Hippocampal formation (tissue), 2 donors: ENCODE measurements around the gene NRAP.
A peak's percentile ranks its signal among the peaks of the same experiment; 100 is the strongest.
"Not testable (repeated sequence)": the region's sequence is repeated elsewhere in the genome, so short reads cannot be mapped to it uniquely, and the experiment has no call there.

Source experiments
- DNase-seq, 2 donors: peaks; one replicate each; lab custom pipeline; 2025; lab: John Stamatoyannopoulos, UW

NRAP gene

GRCh38 chr10:113681533-113682470, 18.0 kb upstream of the NRAP start:
- DNase-seq: no peak

- peak in 1 of 2 donors; percentile 55 for DNase-seq
Measured at GRCh38 chr10:113680190-113681111, 16.6 kb upstream of the NRAP start.

- DNase-seq: peak; percentile 57 to 65
Measured at GRCh38 chr10:113679463-113680189, 15.8 kb upstream of the NRAP start, which contains the start of gene CASP7. Gene CASP7, plus strand, starts transcription at chr10:113679912. Its CDS starts 17,582 bp downstream, at chr10:113697494.

GRCh38 chr10:113666682-113667252, 2.9 kb upstream of the NRAP start:
- DNase-seq: no peak

GRCh38 chr10:113665806-113666354, 2.0 kb upstream of the NRAP start:
- no peak for DNase-seq

GRCh38 chr10:113665352-113665751, 1.5 kb upstream of the NRAP start:
- DNase-seq: no peak

GRCh38 chr10:113663142-113663541, 699 bp downstream of the NRAP start:
- DNase-seq: no peak

- DNase-seq: no peak
Measured at GRCh38 chr10:113661332-113661731, 2.5 kb downstream of the NRAP start.

- DNase-seq: no peak
Measured at GRCh38 chr10:113657544-113657943, 6.3 kb downstream of the NRAP start.

GRCh38 chr10:113656896-113657295, 6.9 kb downstream of the NRAP start:
- DNase-seq: no peak

- DNase-seq: not testable (repeated sequence)
Measured at GRCh38 chr10:113652456-113652855, 11.4 kb downstream of the NRAP start.

- DNase-seq: no peak
Measured at GRCh38 chr10:113651898-113652297, 11.9 kb downstream of the NRAP start.

- no peak for DNase-seq
Measured at GRCh38 chr10:113651021-113651420, 12.8 kb downstream of the NRAP start.

GRCh38 chr10:113650172-113650571, 13.7 kb downstream of the NRAP start:
- no peak for DNase-seq

- no peak for DNase-seq
Measured at GRCh38 chr10:113648478-113648877, 15.4 kb downstream of the NRAP start.

- no peak for DNase-seq
Measured at GRCh38 chr10:113647812-113648211, 16.0 kb downstream of the NRAP start.

- peak in 1 of 2 donors; percentile 52 for DNase-seq
Measured at GRCh38 chr10:113646336-113647201, 17.3 kb downstream of the NRAP start.

GRCh38 chr10:113644185-113645120, 19.4 kb downstream of the NRAP start:
- DNase-seq: no peak

GRCh38 chr10:113643183-113643582, 20.7 kb downstream of the NRAP start:
- no peak for DNase-seq
